Lower lobe of right lung (tissue), 2 donors: ENCODE results near the gene RTL10. TPM values are rescaled to one million over a fixed set of nuclear protein-coding genes. Genes with fewer than 3 reads are reported as not detected.

Experiments used
- ATAC-seq, 2 donors: fragments of 200-7000 bp; cut with Tn5 transposase; one replicate each; pipeline ENCODE4 v1.9.1; 2020 to 2022; ENCODE audit warnings: mild to moderate bottlenecking in 2 of 2, moderate library complexity in 2 of 2
- DNase-seq: peaks from one replicate; pipeline ENCODE4 v3.0.0-alpha.2; 2020
- H3K27ac ChIP-seq: fragments of 200-600 bp; one replicate; pipeline ENCODE4 v1.8.0; 2022
- H3K27me3 ChIP-seq: fragments of 200-600 bp; one replicate; pipeline ENCODE4 v1.8.0; 2022; ENCODE audit warnings: low read depth
- H3K36me3 ChIP-seq: fragments of 200-600 bp; one replicate; pipeline ENCODE4 v1.8.0; 2022; ENCODE audit warnings: mild to moderate bottlenecking
- H3K4me1 ChIP-seq: fragments of 200-600 bp; one replicate; pipeline ENCODE4 v1.8.0; 2022
- H3K4me3 ChIP-seq: fragments of 200-600 bp; one replicate; pipeline ENCODE4 v1.8.0; 2022; ENCODE audit warnings: mild to moderate bottlenecking
- H3K9me3 ChIP-seq: fragments of 200-600 bp; one replicate; pipeline ENCODE4 v1.8.0; 2022
- intact Hi-C: fragments of 100-400 bp; cut with DNase I; formaldehyde crosslinking; loops from one replicate; pipeline ENCODE4 v1.11.0; 2022
- total RNA-seq: library from RNA; stranded (reverse); fragmentation: NEBNext Ultra II Directional; extraction: Animal tissue kit (Norgen Biotek cat#: 25700); gene quantifications from one replicate; pipeline ENCODE4 v1.2.1, GENCODE V29; 2021
- TF ChIP-seq, protein P1 (sequence below): fragments of 200-600 bp; IDR thresholded peaks from one replicate; pipeline ENCODE4 v1.8.0; 2022; ENCODE audit warnings: antibody characterized with exemption, mild to moderate bottlenecking
- donor health status: DM: no; HTN: yes; CAD: no; lungs with severe emphysema.

RTL10 gene
- total RNA-seq, 1 donor from 2014 or later, result 24.3 TPM

DNA sequence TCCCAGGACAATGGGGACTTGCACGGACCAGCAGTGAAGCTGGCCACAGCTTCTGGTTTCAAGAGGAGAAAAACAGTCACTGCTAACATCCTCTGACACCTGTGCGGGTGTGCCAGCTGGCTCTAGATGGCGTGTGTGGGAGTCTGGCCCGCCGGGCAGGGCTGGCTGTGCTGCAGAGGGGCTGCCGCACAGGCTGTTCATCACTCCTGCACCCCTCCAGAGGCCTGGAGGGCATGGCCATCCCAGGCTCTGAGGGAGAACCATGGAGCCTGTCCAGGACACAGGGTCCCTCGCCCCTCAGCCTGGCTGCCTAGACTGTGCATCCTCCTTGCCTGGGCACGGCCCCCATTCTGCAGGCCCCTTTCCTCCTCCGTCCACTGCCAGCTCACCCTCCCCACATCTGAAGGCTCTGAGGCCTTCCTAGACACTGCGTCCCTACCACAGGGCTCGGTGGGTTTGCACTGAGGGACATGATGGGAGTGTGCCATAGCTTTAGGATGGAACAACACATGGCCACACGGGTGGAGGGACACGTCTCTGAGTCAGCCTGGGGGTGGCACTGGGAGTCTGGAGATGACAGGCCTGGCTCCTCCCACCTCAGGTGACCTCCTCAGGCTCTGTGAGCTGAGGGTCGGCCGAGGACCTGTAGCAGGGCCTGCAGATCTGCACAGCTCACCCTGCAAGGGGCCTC lies 42.1 kb upstream of the RTL10 start:
- TF ChIP-seq, protein P1, sequence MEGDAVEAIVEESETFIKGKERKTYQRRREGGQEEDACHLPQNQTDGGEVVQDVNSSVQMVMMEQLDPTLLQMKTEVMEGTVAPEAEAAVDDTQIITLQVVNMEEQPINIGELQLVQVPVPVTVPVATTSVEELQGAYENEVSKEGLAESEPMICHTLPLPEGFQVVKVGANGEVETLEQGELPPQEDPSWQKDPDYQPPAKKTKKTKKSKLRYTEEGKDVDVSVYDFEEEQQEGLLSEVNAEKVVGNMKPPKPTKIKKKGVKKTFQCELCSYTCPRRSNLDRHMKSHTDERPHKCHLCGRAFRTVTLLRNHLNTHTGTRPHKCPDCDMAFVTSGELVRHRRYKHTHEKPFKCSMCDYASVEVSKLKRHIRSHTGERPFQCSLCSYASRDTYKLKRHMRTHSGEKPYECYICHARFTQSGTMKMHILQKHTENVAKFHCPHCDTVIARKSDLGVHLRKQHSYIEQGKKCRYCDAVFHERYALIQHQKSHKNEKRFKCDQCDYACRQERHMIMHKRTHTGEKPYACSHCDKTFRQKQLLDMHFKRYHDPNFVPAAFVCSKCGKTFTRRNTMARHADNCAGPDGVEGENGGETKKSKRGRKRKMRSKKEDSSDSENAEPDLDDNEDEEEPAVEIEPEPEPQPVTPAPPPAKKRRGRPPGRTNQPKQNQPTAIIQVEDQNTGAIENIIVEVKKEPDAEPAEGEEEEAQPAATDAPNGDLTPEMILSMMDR, result no peak
- no peak for DNase-seq
- Histone ChIP-seq H3K27me3 (no peaks in the 10 kb centered on the region), H3K9me3 (no peaks in the 10 kb centered on the region), H3K4me3 (no peak overlapping the region), H3K4me1 (peaks cover 11% of the 10 kb centered on the region), H3K27ac (no peak overlapping the region), H3K36me3 (peaks cover 59% of the 10 kb centered on the region)
- ATAC-seq, result no peak
- intact Hi-C loops, result no loop called here

DNA sequence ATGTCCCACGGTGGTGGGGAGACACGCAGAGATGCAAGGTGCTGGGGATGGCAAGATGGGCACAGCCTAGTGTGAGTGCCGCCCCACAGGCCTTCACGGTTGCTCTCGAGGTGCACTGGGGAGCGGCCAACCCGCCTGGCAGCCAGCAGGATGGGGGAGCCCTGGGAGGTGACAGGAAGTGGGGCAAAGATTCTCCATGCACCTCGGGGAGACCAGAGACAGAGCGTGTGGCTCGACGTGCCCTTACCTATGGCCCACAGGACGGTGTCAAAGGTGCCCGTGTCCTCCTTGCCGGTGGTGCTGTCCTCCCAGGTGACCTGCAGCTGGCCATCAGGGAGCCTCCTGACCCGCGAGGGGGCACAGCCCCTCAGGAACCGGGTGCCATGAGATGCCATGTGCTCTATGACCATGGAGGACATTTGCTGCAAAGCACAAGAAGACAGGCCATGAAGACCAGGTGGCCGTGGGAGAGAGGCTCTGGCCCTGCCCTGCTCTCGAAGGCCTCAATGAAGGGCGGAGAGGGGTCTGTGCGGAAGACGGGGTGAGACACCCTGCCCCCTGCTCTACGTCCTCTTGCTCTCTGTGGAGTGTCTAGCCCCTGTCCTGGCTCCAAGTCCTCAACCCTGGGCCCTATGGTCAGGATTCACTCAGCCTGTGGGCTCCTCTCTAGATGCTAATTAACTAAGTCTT lies 40.6 kb upstream of the RTL10 start:
- ATAC-seq (no peak), DNase-seq (no peak)
- no peaks in the 10 kb centered on the region for H3K27me3 ChIP-seq
- H3K4me1 ChIP-seq, result peaks cover 22% of the 10 kb centered on the region
- intact Hi-C loops, result no loop called here
- no peak overlapping the region for H3K4me3 ChIP-seq
- TF ChIP-seq, protein P1, result no peak
- H3K27ac ChIP-seq, result no peak overlapping the region
- no peaks in the 10 kb centered on the region for H3K9me3 ChIP-seq
- H3K36me3 ChIP-seq, result peaks cover 53% of the 10 kb centered on the region

DNA sequence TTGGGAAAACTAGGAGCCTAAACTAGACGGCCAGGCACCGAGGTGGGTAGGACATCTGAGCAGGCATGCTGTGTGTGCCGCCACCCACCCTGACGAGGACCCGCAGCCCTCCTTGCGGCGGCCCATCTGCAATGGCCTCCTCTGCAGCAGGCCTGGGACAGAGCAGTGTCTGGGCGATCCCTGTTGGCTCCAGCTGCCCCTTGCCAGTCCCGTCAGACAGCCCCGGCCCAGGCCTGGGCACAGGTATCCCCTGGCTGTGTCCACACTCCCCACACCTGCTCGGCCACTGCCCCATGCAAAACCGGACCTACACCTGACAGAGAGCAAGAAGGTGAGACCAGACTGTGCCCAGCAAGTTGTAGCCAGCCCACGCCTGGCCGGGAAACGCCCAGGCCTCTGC lies 38.7 kb upstream of the RTL10 start:
- peaks cover 22% of the 10 kb centered on the region for H3K4me1 ChIP-seq
- H3K27ac ChIP-seq, result no peak overlapping the region
- intact Hi-C loops, result no loop called here
- no peak for DNase-seq
- no peak overlapping the region for H3K4me3 ChIP-seq
- no peaks in the 10 kb centered on the region for H3K9me3 ChIP-seq
- no peak for ATAC-seq
- TF ChIP-seq, protein P1, result no peak
- H3K27me3 ChIP-seq, result no peaks in the 10 kb centered on the region
- H3K36me3 ChIP-seq, result peaks cover 54% of the 10 kb centered on the region

DNA sequence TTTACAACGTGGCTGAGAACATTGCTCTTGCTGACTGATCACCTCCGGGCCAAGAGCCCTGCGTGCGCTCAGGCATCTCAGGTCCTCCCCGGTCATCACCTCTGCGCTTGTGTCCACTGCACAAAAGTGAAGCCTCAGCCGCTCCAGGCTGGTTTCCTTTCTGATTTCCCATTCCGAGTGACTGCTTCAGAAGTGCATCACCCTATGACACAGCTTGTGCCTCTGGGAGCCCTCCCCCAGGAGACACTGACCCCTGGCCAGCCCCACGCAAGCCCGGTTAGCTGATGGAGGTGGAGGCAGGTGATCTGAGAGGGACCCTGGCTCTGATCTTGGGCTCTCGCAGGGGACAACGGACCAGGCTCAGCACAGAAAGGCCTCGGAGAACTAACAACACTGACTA lies 38.3 kb upstream of the RTL10 start:
- no peak for DNase-seq
- peak overlapping the region; percentile 66 for H3K27ac ChIP-seq
- intact Hi-C loops, result no loop called here
- no peaks in the 10 kb centered on the region for H3K9me3 ChIP-seq
- TF ChIP-seq, protein P1, result no peak
- peaks cover 22% of the 10 kb centered on the region for H3K4me1 ChIP-seq
- H3K27me3 ChIP-seq, result no peaks in the 10 kb centered on the region
- no peak overlapping the region for H3K4me3 ChIP-seq
- ATAC-seq, result no peak
- peaks cover 49% of the 10 kb centered on the region for H3K36me3 ChIP-seq

DNA sequence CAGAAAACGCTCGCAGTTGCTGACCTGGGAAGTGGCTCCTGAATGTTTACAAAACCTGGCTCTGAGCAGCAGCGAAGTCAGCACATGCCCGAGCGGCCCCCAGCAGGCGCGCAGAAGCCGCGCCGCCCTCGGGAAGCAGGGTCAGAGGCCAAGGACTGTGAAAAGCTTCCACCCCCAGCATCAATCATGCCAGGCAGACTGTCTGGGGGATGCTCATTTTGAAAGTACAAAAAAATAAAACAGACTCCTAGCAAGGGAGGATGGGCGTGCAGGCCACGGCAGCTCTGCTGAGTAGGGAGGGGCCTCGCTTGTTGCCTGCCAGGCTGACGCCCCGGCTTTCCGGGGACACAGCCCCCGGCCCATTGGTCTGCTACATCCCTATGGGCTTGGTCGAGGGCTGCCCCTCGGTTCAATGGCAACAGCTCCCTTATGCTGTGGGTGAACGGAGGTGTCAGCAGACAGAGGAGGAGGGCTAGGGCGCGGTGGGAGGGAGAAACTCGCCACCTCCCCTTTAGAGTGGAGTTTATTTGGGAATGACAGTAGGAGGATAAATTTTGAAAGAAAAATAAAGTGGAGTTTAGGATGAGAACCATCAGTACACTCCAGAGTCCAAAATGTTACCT lies 37.7 kb upstream of the RTL10 start:
- no peaks in the 10 kb centered on the region for H3K27me3 ChIP-seq
- H3K36me3 ChIP-seq, result peaks cover 44% of the 10 kb centered on the region
- peak overlapping the region; percentile 66 for H3K27ac ChIP-seq
- peak overlapping the region; percentile 16 for H3K4me3 ChIP-seq
- TF ChIP-seq, protein P1, result no peak
- no peaks in the 10 kb centered on the region for H3K9me3 ChIP-seq
- intact Hi-C loops, result no loop called here
- ATAC-seq (peak in 1 of 2 donors; percentile 15), DNase-seq (no peak)
- H3K4me1 ChIP-seq, result peaks cover 25% of the 10 kb centered on the region
